Aorta (tissue), 5 donors: ENCODE results near the gene ANKH. TPM values are rescaled to one million over a fixed set of nuclear protein-coding genes. Genes with fewer than 3 reads are reported as not detected.

Experiments
- ATAC-seq: fragments of 200-7000 bp; cut with Tn5 transposase; one replicate; pipeline ENCODE4 v1.9.1; 2022; ENCODE audit warnings: moderate library complexity; ENCODE audit not compliant: low FRiP score
- DNase-seq, 2 donors: peaks; one replicate each; pipeline ENCODE4 v3.0.0-alpha.2; 2020
- H3K27ac ChIP-seq, 2 donors: one replicate each; pipeline ENCODE4 v1.5.1; 2013; ENCODE audit warnings: low read length in 2 of 2, mild to moderate bottlenecking in 2 of 2, moderate library complexity in 2 of 2, control low read depth in 1 of 2, inconsistent platforms in 1 of 2, low read depth in 1 of 2
- H3K27me3 ChIP-seq, 2 donors: one replicate each; pipeline ENCODE4 v1.6.1; 2013; ENCODE audit warnings: control low read depth in 1 of 2, low read length in 1 of 2, mild to moderate bottlenecking in 1 of 2, moderate library complexity in 1 of 2; ENCODE audit not compliant: insufficient read depth in 2 of 2, control insufficient read depth in 1 of 2
- H3K36me3 ChIP-seq, 2 donors: one replicate each; pipeline ENCODE4 v1.6.1; 2013; ENCODE audit warnings: control low read depth in 1 of 2, low read length in 1 of 2, mild to moderate bottlenecking in 1 of 2; ENCODE audit not compliant: insufficient read depth in 2 of 2, control insufficient read depth in 1 of 2
- H3K4me1 ChIP-seq, 2 donors: one replicate each; pipeline ENCODE4 v1.6.1; 2013; ENCODE audit warnings: low read length in 2 of 2, control low read depth in 1 of 2, mild to moderate bottlenecking in 1 of 2, moderate library complexity in 1 of 2; ENCODE audit not compliant: insufficient read depth in 2 of 2, control insufficient read depth in 1 of 2
- H3K4me3 ChIP-seq, 2 donors: one replicate each; pipeline ENCODE4 v1.5.1; 2013; ENCODE audit warnings: low read length in 2 of 2, control low read depth in 1 of 2, mild to moderate bottlenecking in 1 of 2
- H3K9me3 ChIP-seq: one replicate; pipeline ENCODE4 v1.6.1; 2013; ENCODE audit warnings: mild to moderate bottlenecking, low read length; ENCODE audit not compliant: control insufficient read depth
- WGBS, 2 donors: extraction: QIAGEN DNeasy Blood & Tissue Kit; methylation state at CpG; one replicate each; pipeline ENCODE4 v1.1.7; 2013; 5-methylcytosine and 5-hydroxymethylcytosine counted together
- intact Hi-C, 2 donors: fragments of 100-400 bp; cut with DNase I; formaldehyde crosslinking; loops; one replicate each; pipeline versions ENCODE4 v1.14.2 to v1.15.0; 2022
- polyA plus RNA-seq, 2 donors: library from polyadenylated mRNA; stranded (reverse); fragments of 200-250 nt; gene quantifications; one replicate each; pipeline ENCODE4 v1.2.3, GENCODE V29; 2013
- total RNA-seq, 2 donors: library from RNA; stranded (reverse); fragmentation: NEBNext Ultra II Directional; extraction: Animal tissue kit (Norgen Biotek cat#: 25700); gene quantifications; one replicate each; pipeline ENCODE4 v1.2.1, GENCODE V29; 2021
- donor health status: healthy with polysubstance abuse.
- donor health status: Bipolar disorder and iron deficiency.
- donor health status: DM: no; HTN: no; CAD: no.
- donor health status: DM: no; HTN: no; CAD: no.
- donor health status: DM: yes; HTN: yes; CAD: no.

The ANKH gene
- total and polyA plus RNA-seq, 4 donors = 63.7 to 257 (median 167) TPM

- Histone ChIP-seq H3K27me3 (no peaks in the 10 kb centered on the region), H3K9me3 (no peaks in the 10 kb centered on the region), H3K4me1 (no peaks in the 10 kb centered on the region), H3K36me3 (peaks cover 2 to 4% of the 10 kb centered on the region in 2 donors), H3K27ac (no peak overlapping the region), H3K4me3 (no peak overlapping the region)
- ATAC-seq (no peak), DNase-seq (no peak)
- 68 to 78% methylated on average over 3 of the region's 3 CpGs for WGBS, 2 donors
- intact Hi-C loops = no loop called here
Observed at GRCh38 chr5:14765587-14765986, 106.0 kb downstream of the ANKH start.

- Histone ChIP-seq H3K36me3 (peaks cover 2% of the 10 kb centered on the region in 2 donors), H3K4me1 (no peaks in the 10 kb centered on the region), H3K27me3 (no peaks in the 10 kb centered on the region), H3K9me3 (no peaks in the 10 kb centered on the region), H3K27ac (no peak overlapping the region), H3K4me3 (no peak overlapping the region)
- no peak for DNase-seq
- WGBS, 2 donors = 95% methylated on average over 4 of the region's 4 CpGs
- no peak for ATAC-seq
- intact Hi-C loops = loop anchor here in 1 of 2 donors (5.0 kb wide), 1 partner anchor 40 kb away; no protein-coding TSS in a partner anchor
Observed at GRCh38 chr5:14762549-14763216, 108.9 kb downstream of the ANKH start.

- Histone ChIP-seq H3K9me3 (no peaks in the 10 kb centered on the region), H3K4me1 (no peaks in the 10 kb centered on the region), H3K27me3 (no peaks in the 10 kb centered on the region), H3K27ac (no peak overlapping the region), H3K4me3 (no peak overlapping the region), H3K36me3 (peaks cover 2% of the 10 kb centered on the region in 2 donors)
- WGBS, 2 donors = 21 to 27% methylated on average over 4 of the region's 4 CpGs
- ATAC-seq (peak; percentile 69), DNase-seq (no peak)
- intact Hi-C loops = loop anchor here in 1 of 2 donors (5.0 kb wide), 1 partner anchor 42 kb away; no protein-coding TSS in a partner anchor
Observed at GRCh38 chr5:14760548-14761002, 111.0 kb downstream of the ANKH start.

GRCh38 chr5:14759744-14760547 lies 111.6 kb downstream of the ANKH start:
- H3K36me3 ChIP-seq = peaks cover 2 to 3% of the 10 kb centered on the region in 2 donors
- H3K9me3 ChIP-seq = no peaks in the 10 kb centered on the region
- H3K4me1 ChIP-seq = no peaks in the 10 kb centered on the region
- no peaks in the 10 kb centered on the region for H3K27me3 ChIP-seq
- ATAC-seq (no peak), DNase-seq (no peak)
- no peak overlapping the region for H3K27ac ChIP-seq
- intact Hi-C loops = loop anchor here in 1 of 2 donors (5.0 to 10.0 kb wide), 2 partner anchors 42 to 105 kb away; no protein-coding TSS in a partner anchor
- WGBS, 2 donors = 82 to 85% methylated on average over 6 of the region's 6 CpGs
- no peak overlapping the region for H3K4me3 ChIP-seq

- intact Hi-C loops = loop anchor here in 1 of 2 donors (10.0 kb wide), 1 partner anchor 107 kb away; no protein-coding TSS in a partner anchor
- Histone ChIP-seq H3K4me3 (no peak overlapping the region), H3K9me3 (no peaks in the 10 kb centered on the region), H3K4me1 (peaks cover 1 to 3% of the 10 kb centered on the region in 2 donors), H3K36me3 (peaks cover 0 to 4% of the 10 kb centered on the region in 2 donors), H3K27me3 (no peaks in the 10 kb centered on the region), H3K27ac (no peak overlapping the region)
- no peak for ATAC-seq
- 94 to 98% methylated on average over 9 of the region's 9 CpGs for WGBS, 2 donors
- no peak for DNase-seq
Observed at GRCh38 chr5:14757850-14758249, 113.7 kb downstream of the ANKH start.

- Histone ChIP-seq H3K4me3 (no peak overlapping the region), H3K27ac (peak overlapping the region in 1 of 2 donors; percentile 52), H3K27me3 (no peaks in the 10 kb centered on the region), H3K4me1 (peaks cover 1 to 3% of the 10 kb centered on the region in 2 donors), H3K9me3 (no peaks in the 10 kb centered on the region), H3K36me3 (peaks cover 0 to 4% of the 10 kb centered on the region in 2 donors)
- intact Hi-C loops = loop anchor here in 1 of 2 donors (10.0 kb wide), 1 partner anchor 108 kb away; no protein-coding TSS in a partner anchor
- DNase-seq (no peak), ATAC-seq (no peak)
- WGBS, 2 donors = 95% methylated on average over 4 of the region's 4 CpGs
Observed at GRCh38 chr5:14756478-14756877, 115.1 kb downstream of the ANKH start.

GRCh38 chr5:14753947-14754346 lies 117.6 kb downstream of the ANKH start:
- no peak for ATAC-seq
- intact Hi-C loops = loop anchor here in 1 of 2 donors (10.0 kb wide), 1 partner anchor 111 kb away; no protein-coding TSS in a partner anchor
- 3 to 10% methylated on average over 3 of the region's 3 CpGs for WGBS, 2 donors
- no peaks in the 10 kb centered on the region for H3K9me3 ChIP-seq
- no peaks in the 10 kb centered on the region for H3K27me3 ChIP-seq
- no peak overlapping the region for H3K4me3 ChIP-seq
- peaks cover 1 to 3% of the 10 kb centered on the region in 2 donors for H3K4me1 ChIP-seq
- DNase-seq = no peak
- H3K36me3 ChIP-seq = peaks cover 0 to 4% of the 10 kb centered on the region in 2 donors
- H3K27ac ChIP-seq = no peak overlapping the region

GRCh38 chr5:14753292-14753691 lies 118.3 kb downstream of the ANKH start:
- no peaks in the 10 kb centered on the region for H3K9me3 ChIP-seq
- H3K27me3 ChIP-seq = no peaks in the 10 kb centered on the region
- H3K27ac ChIP-seq = peak overlapping the region in 1 of 2 donors; percentile 23
- WGBS, 2 donors = 88 to 92% methylated on average over 6 of the region's 6 CpGs
- peaks cover 1 to 3% of the 10 kb centered on the region in 2 donors for H3K4me1 ChIP-seq
- no peak overlapping the region for H3K4me3 ChIP-seq
- peaks cover 0 to 4% of the 10 kb centered on the region in 2 donors for H3K36me3 ChIP-seq
- intact Hi-C loops = loop anchor here in 1 of 2 donors (10.0 kb wide), 1 partner anchor 112 kb away; no protein-coding TSS in a partner anchor
- ATAC-seq (no peak), DNase-seq (no peak)
